GM21528 (cell line): Measurements from ENCODE around the gene ITGB1BP1.
"Not testable (repeated sequence)": the region's sequence is repeated elsewhere in the genome, so short reads cannot be mapped to it uniquely, and the experiment has no call there.

Experiments
- ATAC-seq: cut with Tn5 transposase; IDR thresholded peaks from one replicate; pipeline ENCODE4 v1.9.1; 2021; ENCODE audit warnings: mild to moderate bottlenecking, moderate library complexity; ENCODE audit not compliant: unreplicated experiment, low FRiP score

Gene ITGB1BP1

DNA sequence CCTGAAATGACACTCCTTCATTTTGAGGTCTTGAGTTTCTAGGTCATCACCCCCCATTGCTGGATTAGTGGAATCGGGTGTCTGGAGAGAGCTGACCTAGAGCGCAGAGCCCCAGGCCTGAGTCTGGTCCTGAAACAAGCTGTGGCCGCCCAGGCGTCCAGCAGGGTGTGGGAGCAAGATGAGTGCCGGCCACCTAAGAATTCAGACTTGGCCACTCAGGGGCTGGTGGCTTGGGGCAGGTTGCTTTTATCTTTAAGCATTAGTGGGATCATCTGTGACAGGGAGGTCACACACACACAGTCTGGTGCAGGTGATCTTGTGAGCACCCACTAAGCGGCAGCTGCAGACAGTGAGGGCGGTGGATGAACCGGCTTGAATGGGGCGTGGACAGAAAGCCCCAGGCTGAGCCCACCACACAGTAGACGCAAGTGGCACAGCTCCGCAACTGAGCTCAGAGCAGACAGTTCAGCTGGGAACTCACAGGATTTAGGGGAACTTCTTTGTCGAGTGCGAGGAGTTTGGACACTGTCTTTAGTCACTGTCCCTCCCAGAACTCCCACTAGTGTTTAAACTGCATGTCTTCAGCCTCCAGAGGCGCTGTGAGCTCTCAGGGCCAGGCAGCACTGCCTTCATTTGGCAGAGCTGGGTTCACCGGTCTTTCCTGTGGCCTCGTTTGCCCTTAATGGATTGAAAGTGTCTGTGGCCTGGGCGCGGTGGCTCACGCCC is 21.5 kb downstream of the ITGB1BP1 start:
- no peak for ATAC-seq

DNA sequence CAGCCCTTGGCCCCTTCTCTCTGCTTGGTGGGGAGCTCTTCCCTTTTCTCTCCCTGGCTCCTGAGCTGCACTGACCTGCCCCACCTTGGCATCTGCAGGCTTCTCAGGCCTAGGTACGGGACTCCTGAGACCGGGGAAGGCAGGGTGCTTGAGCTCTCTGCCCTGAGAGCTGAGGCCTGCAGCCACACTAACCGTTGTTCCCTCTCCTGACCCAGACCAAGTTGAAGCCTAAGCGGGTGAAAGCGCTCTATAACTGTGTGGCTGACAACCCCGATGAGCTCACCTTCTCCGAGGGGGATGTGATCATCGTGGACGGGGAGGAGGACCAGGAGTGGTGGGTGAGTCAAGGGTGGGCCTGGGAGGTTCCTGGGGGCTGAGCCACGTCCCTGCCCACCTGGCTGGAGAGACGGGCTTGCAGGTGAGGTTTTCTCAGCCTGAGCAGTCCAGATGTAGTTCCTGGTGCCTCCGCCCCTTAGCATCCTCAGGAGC is 22.2 kb downstream of the ITGB1BP1 start:
- ATAC-seq, result no peak

DNA sequence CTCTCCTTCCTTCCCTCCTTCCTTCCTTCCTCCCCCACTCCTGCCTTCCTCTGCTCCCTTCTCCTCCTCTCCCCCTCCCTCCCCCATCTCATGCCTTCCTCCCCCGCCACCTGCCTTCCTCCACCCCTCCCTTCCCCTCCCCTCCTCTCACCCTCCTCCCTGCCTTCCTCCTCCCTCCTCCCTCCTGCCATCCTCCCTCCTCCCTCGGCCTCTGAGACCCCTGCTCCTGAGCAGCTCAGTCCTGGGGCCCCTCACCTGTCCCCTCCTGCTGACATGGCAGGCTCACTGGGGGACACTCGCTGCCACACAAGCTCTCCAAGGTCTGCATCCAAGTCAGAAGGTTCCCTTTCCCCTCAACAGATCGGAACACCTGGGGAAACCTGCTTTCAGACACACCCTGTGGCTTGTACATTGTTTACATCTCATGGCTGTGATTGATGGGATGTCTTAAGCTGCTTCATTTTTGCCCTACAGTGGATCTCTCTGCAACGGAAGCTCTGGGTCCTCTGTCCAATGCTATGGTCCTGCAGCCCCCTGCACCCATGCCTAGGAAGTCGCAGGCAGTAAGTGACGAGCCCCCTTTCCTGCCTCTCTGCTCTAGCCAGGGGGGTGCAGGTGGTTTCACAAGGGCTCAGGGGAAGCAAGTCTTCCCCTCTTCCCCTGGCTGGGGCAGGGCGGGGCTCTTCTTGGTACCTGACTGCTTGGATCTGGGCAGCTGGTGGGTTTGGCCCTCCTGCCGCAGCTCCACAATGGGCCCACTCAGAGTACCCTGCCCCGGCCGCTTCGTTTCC is 22.9 kb downstream of the ITGB1BP1 start:
- ATAC-seq, result no peak

DNA sequence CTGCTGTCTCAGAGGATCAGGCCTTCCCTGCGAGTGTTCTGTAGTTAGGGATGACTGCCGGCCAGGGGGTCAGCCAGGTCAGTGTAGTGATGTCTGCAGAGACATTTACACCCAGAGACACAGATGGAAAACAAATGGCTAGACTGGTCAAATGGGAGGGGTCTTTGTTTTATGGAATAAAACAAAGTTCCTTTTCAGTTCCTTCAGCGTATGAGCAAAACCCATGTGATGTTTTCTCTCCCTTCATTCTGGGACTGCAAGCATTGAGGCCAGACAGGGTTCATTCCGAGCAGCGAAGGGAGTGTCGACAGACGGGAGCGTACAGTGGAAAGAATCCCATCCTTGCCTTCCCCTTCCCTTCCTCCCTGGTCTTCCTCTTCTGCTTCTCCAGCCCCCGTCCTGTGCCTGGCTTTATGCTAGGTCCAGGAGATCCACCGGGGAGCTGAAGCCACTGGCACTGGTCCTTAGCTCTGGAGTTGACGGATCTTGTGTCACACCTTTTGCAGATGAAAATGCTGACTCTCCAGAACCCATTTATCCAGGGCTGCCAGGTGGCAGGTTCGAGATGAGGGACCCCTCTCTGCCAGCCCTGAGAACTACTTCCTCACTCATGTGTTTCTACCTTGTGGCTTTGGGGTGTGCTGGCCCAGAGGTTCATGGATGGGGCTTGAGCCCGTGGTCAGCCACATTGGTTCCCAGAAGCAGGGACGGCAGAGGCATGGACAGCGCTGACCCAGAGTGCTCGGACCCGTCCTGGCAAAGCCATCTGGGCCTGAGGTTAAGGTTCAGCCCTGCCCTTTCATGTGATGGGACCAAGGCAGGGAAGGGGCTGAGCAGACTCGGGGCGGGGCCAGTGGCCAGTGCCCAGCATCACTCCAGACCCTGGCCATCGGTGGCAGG is 24.2 kb downstream of the ITGB1BP1 start:
- no peak for ATAC-seq

DNA sequence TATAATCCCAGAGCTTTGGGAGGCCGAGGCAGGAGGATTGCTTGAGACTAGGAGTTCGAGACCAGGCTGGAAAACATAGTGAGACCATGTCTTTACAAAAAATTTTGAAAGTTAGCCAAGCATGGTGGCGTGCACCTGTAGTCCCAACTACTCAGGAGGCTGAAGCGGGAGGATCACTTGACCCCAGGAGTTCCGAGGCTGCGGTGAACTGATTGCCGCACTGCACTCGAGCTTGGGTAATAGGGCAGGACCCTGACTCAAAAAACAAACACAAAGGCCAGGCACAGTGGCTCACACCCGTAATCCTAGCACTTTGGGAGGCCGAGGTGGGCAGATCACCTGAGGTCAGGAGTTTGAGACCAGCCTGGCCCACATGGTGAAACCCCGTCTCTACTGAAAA is 25.1 kb downstream of the ITGB1BP1 start:
- ATAC-seq, result not testable (repeated sequence)

DNA sequence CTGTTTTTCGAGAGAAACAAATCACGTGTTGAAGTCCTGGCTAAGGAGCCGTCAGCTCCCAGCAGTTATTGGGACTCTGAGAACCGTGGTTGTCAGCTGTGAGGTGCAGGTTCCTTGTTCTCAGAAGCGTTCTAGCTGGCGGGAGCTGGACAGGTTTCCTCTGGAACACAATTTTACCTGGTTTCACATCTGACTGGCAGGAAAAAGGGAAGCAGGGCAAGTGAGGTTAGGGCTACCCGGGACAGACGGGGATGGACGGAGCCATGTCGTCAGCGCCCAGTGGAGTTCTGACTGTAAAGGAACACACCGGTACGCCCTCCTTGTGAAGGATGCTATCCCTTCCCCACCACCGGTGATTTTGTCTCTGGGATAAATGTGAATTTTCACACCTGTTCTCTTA is 26.1 kb downstream of the ITGB1BP1 start:
- ATAC-seq, result no peak

DNA sequence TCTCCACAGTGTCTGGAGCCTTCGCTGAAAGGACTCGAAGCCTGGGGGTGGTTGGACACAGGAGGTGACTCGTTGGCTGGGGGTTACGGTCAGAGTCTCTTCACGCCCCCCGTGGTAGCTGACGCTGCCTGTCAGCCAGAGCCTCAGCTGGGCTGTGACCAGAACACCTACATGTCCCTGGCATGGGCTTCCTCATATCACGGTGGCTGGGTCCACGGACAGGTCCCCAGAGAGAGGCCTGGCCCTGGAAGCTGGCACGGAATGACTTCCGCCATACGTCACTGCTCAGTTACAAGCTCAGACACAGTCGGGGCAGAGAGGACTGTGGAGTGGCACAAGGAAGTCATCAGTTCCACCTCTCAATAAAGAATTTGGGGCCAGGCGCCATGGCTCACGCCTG is 28.5 kb downstream of the ITGB1BP1 start:
- no peak for ATAC-seq

DNA sequence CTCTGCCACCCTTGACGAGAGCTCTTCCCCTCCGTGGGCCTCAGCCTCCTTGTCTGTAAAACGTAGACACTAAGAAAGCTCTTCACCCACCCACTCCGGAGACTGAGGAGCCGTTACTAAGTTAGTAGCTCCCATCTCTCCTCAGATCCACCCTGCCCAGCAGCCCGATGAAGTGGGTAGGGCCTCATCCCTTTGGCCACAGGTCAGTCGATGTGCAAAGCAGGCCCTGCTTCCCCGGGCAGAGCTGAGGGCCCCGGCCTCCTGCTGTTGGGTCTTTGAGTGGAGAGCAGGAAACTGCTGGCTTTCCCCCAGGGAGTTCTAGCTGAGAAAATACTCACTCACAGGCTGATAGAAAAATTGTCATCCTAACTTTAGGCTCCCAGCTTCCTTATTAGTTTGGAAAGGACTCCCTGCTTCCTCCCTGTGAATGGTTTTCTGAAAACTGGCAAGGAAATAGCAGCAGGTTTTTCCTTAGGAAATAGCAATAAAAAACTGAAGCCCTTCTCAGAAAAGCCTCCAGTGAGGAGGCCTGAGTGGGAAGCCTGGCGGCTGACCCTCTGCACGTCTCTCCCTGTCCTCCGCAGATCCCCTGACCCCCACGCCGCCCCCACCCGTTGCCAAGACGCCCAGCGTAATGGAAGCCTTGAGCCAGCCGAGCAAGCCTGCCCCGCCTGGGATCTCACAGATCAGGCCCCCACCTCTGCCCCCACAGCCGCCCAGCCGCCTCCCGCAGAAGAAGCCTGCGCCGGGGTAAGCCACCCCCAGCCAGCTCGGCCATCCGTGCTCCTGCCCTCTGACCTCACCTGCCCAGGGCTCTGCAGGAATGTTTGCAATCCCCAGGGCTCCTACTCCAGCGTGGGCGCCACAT is 30.2 kb downstream of the ITGB1BP1 start:
- no peak for ATAC-seq

DNA sequence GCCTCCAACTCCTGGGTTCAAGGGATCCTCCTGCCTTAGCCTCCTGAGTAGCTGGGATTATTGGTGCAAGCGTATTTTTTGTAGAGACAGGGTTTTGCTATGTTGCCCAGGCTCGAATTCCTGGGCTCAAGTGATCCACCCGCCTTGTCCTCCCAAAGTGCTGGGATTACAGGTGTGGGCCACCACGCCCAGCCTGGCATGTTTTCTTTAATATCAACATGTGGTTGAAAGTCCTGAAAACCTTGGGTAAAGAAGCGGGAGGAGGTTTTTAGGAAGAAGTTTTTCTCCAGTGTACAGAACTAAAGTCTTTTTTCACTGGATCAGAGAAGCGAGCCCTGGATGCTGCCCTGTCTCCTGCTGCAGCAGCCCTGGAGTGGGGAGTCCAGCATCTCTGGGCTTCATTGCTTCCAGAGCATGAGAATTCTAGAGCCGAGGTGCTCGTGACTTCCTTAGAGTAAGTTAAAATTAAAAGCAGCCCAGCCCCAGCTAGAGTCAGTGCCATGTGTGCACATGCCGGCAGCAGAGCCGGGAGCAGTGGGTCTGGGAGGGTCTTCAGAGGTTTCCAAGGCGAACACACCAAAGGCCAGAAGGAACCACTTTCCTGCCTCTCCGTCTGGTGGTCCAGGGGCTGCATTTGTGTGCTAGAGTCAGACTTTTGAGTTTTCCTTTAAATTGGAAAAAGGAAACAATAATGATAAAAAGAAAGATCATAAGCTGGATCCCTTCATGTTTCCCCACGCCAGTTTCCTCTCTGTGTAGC is 31.2 kb downstream of the ITGB1BP1 start:
- no peak for ATAC-seq

DNA sequence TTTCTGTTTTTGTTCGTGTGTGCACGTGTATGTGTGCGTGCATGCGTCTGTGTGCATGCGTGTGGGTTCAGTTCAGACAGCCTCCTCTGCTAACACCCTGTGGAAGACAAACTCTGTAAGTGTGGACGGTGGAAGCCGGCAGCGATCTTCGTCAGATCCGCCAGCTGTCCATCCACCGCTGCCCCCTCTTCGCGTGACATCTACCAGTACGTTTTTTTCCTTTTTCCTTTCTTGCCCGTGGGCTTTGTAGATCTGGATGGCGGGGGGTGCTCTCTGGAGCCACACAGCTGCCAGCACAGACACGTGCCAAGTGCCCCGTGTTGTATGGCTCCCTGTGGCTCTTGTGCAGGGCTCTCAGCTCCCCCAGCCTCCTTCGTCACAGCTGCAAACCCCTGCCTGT is 32.3 kb downstream of the ITGB1BP1 start:
- no peak for ATAC-seq

DNA sequence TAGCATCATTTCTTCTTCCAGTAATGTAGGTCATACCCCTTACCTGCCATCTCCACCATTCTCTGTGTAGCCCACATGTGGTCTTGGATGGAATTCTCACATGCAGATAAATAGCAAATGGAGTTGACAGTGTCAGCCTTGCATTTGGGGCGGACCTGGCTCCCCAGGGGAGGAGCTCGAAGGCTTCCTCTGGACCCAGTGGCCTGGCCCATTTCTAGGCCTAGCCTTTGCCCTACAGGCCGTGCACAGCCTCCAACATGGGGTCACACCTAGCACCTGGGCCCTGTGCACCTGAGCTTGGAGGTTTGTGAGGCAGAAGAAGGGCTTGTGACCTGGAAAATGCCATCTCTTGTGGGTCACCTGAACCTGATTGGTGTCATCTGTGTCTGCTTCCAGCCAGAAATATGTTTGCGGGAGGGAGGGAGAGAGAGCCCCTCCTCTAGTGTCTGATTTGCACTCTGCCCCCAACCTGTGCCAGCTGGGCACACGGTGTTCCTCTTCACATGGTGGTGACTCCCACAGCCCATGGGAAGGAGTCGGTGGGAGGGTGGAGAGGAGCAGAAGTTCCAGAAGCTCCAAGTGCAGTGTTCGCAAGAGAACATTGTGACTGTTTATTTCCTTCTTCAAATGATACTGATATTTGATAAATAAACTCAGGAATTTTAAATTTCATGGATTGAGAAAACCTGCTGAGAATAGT is 33.0 kb downstream of the ITGB1BP1 start:
- ATAC-seq, result no peak

DNA sequence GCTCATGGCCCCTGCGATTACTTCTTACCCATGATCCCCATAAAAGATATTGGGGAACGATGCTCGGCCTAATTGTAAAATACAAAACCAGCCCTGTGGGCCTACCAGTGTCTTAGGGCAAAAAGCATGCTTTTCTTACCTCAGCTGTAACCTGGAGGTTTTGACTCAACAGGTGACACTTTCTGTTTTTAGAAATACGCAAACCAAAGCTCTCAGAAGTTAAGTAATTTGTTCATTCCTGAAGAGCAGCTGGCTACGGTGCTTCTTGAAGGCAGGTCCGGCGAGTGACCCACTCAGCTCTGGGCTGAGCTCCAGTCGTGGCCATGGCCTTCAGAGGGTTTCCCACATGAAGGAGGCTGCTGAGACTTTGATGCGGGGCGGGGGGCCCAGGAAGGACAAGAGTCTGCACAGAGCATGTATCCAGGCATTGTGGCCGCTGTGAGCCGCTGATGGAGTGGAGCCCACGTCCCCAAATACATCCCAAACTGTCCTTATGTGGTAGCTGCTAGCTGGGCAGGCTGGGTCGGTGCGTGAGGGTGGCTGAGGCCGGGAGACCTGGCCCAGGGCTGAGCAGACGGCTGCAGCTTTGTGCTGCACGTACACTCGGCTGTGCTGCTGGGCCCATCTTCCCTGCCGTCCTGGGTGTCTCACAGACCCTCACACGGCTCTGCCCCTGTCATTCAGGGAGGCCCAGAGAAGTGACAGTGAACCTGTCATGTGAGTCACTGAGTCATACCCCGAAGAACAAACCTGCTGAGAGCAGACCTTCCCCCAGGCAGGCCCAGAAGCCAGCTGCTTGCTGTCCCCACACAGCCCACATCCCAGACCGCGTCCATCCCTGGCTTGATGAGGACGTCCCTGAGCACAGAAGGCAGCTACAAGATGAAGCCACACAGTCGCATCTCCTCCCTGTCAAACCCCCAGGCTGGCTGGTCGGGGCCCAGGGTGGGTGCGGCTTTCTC is 34.1 kb downstream of the ITGB1BP1 start:
- no peak for ATAC-seq

DNA sequence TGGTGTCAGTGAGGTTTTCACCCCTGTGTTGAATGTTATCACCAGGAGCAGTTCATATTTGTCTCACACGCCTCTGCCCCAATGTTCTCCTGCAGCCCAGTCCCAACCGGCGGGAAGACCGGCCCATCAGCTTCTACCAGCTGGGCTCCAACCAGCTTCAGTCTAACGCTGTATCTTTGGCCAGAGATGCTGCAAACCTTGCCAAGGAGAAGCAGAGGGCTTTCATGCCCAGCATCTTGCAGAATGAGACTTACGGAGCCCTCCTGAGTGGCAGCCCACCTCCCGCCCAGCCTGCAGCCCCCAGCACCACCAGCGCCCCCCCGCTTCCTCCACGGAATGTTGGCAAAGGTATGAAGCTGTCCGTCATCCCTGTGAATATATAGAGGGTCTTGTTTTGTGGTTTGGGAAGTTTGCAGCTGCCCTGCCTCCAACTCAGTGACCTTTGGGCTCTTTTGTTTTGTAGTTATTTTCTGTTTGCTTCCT is 35.1 kb downstream of the ITGB1BP1 start:
- no peak for ATAC-seq

DNA sequence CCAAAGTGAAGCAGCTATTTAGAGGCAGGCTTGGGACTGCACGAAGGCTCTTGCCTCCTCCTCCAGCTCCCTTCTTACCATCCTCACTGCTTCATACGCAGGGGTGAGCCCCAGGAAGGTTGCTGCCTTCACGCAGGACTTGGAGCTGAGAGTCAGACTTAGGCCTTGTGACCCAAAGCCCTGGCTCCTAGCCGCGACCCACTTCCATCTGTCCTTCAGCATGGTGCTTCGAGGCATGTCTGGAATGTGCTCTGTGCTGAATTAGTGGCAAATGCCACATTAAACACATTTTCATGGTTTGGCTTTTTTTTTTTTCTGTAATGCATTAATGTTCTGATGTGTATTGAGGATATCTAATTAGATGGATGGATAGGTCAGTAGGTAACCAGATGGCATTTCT is 37.5 kb downstream of the ITGB1BP1 start:
- ATAC-seq, result no peak

DNA sequence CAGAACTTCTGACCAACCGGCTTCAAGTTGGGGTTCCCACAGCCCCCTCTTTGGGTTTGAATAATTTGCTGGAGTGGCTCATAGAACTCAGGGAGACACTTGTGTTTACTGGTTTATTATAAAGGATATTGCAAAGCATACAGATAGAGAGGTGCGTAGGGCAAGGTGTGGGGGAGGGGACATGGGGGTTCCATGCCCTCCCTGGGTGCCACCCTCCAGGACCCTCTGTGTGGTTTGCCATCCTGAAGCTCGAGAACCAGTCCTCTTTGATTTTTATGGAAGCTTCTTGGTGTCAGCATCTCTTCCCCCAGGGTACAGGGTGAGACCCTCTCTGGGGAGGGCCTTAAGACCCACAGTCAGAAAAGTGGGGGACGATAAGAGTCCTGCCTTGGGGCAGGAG is 38.8 kb downstream of the ITGB1BP1 start:
- ATAC-seq, result no peak

DNA sequence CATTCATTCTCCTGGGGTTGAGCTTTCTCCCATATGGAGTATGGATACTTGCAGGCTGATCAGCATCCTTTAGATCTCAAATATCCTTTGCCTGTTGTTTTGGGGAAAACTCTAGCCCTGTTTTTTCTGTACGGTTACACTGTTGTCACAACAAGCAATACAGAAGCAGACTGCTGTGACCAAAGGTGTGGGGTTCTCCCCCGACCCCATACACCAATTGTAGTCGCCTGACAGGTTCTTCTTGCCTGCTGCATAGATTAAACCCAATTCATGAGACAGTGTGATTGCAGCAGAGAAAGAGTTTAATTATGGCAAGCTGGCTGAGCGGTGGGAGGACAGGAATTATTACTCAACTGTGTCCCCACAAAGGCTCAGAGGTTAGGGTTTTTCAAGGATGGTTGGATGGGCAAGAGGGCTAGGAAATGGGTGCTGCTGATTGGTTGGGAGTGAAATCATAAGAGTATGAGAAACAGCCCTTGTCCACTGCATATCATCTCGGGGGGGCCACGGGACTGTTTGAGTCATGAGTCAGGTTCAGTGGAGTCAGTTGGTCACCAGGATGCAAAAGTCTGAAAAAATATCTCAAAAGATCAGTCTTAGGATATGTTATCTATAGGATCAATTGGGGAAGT is 40.6 kb downstream of the ITGB1BP1 start:
- no peak for ATAC-seq
